Activated CD4-positive, alpha-beta T cell treated with anti-CD3 and anti-CD28 coated beads, Interleukin-2, amount 50 U/mL, for 4 hours (primary cell): ENCODE results near the gene FGR.

Source experiments
- DNase-seq, 2 experiments: peaks; one replicate each; pipeline ENCODE4 v3.0.0-alpha.2; 2020

FGR gene

DNA sequence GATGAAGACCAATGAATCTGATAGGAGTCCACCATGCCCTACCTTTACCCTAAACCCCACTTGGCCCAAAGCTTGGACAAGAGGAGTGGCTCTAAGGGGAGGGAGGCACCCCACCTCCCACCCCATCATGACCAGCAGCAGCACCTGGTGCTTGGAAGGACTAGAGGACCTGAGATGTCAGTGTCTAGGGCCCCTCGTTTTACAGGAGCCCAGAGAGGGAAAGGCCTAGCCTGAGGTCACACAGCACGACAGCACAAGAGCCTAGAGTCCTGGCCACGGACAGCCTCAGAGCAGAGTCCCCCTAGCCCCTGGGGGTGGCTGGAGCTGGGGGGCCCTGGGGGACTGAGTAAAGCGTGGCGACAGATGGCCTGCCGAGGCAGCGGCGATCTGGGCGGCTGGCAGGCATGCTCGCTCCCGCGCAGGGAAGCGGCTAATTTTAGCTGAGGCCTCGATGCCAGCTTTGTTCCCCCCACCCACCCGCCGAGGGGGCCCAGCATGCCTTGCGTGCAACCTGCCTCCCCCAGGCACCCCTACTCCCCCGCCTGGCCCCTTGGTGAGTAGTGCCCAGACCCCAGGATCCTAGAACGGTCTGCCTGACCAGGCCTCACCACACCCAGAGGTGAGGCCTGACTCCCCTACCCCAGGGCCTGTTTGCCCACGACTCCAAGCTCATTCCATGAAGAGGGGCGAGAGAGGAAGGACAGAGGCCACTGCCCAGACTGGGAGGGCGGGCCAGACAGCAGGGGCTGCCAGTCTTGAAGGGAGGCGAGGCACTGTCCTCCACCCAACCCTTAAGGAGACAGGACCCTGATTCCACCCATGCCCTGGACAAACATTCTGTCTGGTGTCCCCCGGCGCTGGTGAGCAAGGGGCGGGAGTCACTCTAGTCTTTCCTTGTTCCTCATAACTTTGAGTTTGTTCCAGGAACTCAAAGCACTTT lies 70.0 kb downstream of the FGR start:
- no peak for DNase-seq

DNA sequence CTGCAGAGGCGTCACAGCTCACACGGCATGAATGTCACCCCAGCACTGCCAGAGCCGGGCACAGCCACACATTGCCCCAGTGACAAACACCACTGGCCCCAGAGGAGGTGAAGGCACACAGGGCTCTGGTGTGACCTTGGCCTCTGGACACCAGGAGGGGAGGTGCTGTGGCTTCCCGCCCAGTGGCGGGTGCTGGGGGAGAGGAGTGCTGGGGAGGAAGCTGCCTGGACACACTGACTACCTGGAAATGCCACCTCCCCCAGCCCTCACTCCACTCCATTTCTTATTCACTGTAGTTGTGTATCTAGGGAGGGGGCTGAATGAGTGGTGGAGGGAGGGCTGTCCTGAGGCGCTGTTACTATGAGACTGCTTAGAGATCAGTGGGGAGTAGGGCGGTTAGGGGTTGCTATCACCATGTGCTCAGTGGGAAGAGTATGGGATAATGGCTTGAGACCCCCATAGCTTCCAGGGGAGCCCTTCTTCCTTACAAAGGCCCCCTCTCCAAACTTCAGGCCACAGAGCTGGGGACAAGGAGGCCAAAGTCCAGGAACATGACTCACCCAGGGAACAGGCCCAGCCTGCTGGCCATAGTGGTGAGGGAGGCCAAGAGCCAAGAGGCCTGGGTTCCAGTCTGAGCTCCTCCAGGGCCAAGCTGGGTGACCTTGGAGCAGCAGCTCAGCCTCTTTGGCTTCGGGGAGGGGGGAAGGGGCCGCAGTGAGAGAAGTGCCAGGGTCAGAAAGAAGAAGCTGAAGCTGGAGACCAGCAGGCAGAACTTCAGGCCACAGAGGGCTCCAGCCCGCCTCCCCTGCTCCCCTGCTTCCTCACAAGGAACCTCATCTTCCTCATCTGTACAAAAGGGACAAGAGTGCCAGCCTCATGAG lies 71.2 kb downstream of the FGR start:
- no peak for DNase-seq

DNA sequence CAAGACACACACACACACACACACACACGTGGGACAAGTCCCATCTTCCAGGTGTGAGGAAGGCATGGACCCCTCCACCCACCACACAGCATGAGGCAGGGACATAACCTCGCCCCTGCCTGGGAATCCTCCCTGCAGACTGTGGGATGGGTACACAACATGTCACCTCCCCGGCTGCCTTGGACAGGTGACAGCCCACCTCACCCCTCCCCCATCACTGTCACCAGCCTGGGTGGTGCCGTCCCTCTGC lies 71.7 kb downstream of the FGR start:
- DNase-seq, result no peak

DNA sequence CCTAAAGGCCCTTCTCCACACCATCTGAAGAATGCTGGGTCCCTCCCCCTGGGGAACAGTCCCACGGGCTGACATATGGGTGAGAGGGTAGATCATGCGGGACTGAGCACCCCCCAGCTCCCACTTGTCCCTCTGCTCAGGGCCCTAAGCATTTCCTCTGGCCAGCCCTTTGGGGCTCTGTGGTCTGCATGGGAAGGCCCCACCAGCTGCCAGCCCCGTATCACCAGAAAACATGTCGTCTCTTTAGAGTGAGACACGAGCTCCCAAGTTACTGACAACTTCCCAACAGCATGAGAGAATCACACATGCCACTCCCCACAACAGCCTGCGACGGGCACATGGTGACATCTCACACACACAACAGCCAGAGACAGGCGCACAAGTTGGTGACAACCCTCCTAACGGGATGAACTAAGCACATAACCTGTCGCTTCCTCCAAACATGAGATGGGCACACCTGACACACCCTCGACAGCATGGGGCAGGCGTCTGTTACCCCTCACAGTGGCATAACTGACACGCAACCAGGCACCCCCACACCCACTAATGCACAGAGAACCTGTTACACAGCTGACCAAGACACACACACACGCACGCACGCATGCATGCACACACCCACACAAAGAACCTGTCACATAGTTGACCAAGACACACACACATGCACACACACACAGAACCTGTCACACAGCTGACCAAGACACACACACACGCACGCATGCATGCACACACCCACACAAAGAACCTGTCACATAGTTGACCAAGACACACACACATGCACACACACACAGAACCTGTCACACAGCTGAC lies 72.2 kb downstream of the FGR start:
- no peak for DNase-seq
